ENCODE data around the gene ALK.

GRCh38 chr2:29731948-29732347 lies 189.4 kb downstream of the ALK start:
- TF ChIP-seq CTCF (IDR thresholded peaks at IDR 0.05) (no peak), POLR2A (IDR thresholded peaks at IDR 0.05) (no peak)
